ACHN (cell line): Measurements from ENCODE around the gene OSBPL3.

Experiments used
- DNase-seq: peaks from one replicate; pipeline ENCODE4 v3.0.0-alpha.2; 2015
- in situ Hi-C: cut with HindIII; loops from 2 replicates; pipeline ENCODE4 v1.10.0; 2017; ENCODE audit warnings: low sequenced_read_pairs, low pct_ligation_motif_present, low pct_unique_long_range_greater_than_20kb

OSBPL3 gene

DNA sequence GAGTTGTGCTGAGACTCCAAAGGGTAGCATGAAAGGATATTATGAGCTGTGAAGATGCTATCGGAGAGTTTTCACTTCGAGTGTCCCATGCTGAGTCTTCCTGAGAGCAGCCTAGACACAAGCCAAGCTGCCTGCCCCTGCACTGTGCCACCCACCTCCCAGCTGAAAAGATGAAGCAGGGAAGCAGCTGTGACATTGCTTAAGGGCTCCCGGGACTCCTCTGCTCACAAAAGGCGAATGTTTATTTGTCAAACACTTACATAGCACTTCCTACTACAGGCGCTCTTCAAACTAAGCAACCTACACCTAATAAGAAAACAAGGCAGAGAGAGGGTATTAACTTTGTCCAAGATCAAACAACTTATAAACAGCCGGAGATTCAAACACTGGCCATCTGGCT is 95.6 kb downstream of the OSBPL3 start:
- in situ Hi-C loops, result no loop called here

DNA sequence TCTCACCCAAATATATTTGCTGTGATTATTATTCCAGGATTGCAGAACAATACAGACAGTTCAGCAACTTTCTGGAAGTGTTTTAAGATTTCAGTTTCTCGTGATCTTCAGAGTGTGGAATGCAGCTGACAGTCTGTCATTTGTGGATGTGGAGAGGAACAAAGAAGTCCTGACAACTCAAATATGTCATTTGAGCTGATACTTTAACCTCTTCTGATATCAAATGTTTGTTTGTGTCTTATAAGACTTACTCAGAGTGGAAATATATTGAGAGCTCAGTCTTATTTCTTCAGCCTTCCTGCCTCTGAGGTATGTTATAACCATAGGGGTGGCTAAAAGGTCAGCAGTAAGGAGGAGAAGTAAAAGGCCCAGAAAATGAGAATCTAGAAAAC is 96.4 kb downstream of the OSBPL3 start:
- in situ Hi-C loops, result no loop called here
- no peak for DNase-seq

More for the DNA sequence above, 95.6 kb downstream of the OSBPL3 start:
- DNase-seq, result no peak

DNA sequence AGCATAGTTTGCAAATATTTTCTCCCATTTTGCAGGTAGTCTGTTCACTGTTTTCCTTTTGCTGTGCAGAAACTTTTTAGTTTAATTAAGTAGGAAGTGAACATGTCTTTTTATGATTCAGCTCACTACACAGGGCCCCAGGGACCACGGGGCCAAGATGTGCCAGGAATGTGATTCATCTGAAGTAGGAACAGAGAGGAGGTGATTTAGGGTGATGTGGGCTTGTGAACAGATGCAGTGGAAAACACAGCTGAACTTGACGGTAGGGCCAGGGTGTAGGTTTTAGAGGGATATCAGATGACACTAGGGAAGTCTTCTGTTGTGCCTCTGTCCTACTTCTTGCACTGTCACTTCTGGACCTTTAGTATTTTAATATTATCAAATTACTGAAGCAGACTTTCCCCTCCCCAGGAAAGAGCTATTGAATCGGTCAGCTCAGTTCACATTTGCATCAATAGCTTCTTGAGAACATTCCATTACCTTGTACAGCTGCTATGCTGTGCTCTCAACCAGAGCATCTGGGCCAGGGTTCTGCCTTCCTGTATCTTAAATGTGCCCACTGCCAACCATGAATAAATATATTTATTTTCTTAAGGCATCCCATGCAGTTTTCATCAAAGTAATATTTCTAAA is 96.9 kb downstream of the OSBPL3 start:
- DNase-seq, result no peak
- in situ Hi-C loops, result no loop called here

DNA sequence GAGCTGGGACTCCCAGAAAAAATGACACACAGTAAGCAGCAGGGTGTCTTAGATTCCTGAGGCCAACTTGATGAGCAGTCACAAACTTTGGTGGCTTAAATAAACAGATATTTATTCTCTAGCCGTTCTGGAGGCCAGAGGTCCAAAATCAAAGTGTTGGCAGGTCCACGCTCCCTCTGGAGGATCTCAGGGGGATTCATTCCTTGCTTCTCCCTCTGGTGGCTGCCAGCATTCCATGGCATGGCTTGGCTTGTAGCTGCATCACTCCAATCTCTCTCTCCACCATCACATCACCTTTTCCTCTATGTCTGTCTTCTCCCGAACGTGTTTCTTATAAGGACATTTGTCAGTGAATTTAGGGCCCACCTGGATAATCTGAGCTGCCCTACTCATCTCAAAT is 98.4 kb downstream of the OSBPL3 start:
- DNase-seq, result peak; percentile 22

DNA sequence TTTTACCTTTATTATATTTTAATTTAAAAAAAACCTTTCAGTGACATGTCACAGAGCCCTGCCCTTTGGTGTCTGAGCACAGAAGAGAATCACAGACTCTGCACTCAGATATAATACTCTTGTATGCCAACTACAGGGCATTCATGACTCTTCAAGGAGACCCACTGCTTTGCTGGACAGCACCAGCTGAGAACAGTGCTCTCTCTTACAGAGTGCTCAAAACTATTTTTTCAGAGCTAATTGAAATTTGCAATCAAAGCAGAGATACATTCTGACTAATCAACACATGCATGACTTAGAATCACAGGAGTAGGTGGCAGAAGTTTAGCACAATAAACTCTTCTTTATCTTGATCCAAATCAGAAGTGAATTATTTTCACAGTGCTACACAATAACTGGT is 99.1 kb downstream of the OSBPL3 start:
- DNase-seq, result no peak
- in situ Hi-C loops, result no loop called here

More for the DNA sequence above, 98.4 kb downstream of the OSBPL3 start:
- in situ Hi-C loops, result no loop called here

DNA sequence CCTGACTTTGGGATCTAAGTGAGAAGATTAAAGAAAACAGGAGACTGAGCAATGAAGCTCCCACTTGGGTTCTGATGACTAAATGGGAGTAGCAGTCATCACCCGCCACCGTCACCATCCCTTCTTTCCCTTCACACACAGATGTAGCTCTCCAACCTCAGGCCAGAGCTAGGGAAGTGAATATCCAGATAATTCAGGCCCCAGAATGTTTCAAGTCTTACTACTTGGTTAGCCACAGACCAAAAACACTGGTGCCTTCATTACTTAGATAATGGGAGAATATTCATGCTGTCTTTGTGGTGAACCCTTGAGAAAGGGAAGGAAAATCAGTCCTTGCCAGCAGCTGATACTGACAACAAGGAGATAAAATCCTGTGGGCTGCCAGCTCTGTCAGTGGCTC is 100.7 kb downstream of the OSBPL3 start:
- in situ Hi-C loops, result no loop called here
- DNase-seq, result no peak

DNA sequence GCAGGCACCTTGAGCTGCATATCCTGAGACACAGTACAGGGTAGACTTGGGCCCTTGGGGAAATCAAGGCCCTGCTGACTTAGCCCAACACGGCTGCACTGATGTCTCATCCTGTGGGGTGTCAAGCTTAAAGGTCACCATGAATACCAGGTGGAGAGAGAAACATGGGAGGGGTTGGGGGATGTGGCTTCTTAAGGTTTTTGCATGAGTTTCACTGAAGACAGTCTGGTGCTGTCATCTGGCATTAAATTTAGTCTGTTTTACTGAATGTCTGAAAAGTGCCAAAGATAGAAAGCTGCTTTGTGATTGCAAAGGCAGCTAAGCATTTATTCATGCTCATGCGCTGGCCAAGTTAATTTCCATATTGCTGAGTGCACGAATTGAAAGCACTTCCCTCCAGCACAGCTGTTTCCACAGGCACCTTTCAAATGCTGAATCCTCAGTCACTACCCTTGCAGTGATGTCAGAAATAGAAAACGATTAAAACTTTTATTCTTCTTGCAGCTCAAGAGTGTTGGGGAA is 102.1 kb downstream of the OSBPL3 start:
- in situ Hi-C loops, result no loop called here
- DNase-seq, result no peak

DNA sequence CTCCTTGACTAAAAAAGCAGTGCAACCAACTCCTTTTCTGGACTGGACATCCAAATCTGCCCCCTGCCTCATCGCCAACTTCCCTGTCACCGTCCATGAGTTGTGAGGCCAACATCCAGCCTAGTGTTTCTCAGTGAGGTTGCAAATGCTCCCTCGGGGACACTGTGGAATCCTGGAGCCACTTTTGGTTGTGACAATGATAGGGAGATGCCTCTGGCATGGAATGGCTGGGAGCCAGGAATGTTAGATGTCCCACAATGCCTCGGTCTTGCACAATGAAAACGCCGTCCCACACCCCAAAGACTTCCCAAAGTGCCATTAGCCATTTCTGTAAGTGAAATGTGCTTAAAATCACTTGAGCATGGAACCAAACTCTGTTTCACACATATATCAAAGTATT is 105.2 kb downstream of the OSBPL3 start:
- in situ Hi-C loops, result no loop called here
- no peak for DNase-seq

DNA sequence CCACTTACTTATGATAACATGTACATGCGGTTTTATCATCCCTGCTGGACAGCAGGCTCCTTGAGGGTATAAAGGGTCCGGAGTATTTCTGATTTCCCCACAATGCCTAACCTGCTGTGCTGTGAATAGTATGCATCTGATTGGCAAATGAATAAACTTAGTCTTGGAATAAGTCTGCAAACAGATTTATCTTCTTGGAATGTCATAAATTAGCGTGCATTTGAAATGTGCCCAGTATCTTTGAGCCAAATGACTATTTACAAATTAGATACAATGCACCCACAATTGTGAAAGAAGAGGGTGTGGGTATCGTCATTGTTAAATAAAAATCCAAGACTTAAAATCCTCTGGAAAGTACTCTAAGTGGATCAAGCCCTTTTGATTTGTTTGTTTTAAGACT is 106.0 kb downstream of the OSBPL3 start:
- in situ Hi-C loops, result no loop called here
- no peak for DNase-seq

DNA sequence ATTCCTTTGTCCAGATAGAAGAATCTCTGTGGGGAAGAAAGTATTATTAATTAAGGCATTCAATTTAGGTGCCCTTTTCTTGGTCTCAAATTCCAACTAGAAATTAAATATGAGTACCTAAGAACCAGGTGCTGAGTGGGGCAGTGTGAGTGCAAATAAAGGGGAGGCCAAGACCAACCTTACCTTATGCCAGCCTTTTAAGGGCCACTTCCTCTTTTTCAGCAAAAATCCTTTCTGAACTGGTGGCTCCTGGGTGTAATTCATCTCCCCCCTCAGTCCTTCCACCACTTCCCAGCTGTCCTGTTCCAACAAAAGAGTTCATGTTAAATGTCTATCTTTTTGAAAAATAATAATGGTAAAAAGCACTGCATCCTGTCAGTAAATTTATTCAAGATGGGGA is 108.2 kb downstream of the OSBPL3 start:
- in situ Hi-C loops, result no loop called here
- DNase-seq, result no peak

DNA sequence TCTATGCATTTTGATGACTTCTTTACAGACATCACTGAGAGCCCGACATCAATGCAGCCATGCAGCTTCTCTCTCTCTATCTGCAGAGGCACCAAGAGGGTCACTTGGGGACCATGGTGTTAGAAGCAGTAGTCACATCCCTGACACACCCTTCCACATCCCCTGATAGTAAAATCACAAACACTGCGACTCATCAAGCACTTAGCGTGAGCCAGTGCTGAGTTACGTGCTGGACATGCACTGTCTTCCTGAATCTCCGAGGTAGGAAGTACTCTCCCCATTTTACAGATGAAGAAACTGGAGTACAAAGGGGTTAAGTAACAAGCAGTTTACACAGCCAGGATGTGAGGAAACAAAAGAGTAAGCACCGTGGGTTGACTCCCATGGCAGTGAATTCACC is 109.2 kb downstream of the OSBPL3 start:
- DNase-seq, result no peak
- in situ Hi-C loops, result no loop called here

DNA sequence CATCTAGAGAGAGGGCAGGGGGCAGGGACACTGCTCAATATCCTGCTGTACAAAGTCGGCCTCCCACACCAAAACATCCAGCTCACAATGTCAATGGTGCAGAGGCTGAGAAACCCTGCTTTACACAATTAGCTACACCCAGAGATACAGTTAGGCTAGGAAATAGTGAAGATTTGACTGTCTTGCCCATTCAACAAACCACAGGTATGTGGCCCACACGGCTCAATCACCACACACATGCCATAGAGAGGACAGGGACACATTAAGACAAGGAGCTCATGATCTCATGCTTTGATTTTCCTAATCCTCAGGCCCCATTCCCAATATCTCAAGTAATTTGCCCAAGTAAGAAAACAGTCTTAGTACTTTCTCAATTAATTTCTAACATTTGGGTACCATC is 110.4 kb downstream of the OSBPL3 start:
- no peak for DNase-seq
- in situ Hi-C loops, result no loop called here

DNA sequence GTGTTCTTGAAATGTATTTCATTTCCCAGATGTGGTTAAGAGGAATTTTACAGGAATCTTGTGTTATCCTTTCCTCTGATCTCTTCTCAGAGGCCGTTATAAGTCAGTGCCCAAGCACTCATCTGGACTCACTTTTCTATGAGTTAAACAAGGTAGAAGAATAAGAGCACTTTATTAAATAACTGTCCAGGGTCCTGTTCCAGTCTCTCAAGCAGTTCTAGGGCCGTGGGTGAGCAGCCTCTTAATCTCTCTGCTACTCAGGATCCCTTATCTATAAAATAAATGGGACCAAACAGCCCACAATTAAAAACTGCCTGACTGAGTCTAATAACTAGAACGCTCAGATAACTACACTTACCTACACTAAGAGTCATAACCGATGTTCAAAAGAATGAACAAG is 111.2 kb downstream of the OSBPL3 start:
- no peak for DNase-seq
- in situ Hi-C loops, result no loop called here

DNA sequence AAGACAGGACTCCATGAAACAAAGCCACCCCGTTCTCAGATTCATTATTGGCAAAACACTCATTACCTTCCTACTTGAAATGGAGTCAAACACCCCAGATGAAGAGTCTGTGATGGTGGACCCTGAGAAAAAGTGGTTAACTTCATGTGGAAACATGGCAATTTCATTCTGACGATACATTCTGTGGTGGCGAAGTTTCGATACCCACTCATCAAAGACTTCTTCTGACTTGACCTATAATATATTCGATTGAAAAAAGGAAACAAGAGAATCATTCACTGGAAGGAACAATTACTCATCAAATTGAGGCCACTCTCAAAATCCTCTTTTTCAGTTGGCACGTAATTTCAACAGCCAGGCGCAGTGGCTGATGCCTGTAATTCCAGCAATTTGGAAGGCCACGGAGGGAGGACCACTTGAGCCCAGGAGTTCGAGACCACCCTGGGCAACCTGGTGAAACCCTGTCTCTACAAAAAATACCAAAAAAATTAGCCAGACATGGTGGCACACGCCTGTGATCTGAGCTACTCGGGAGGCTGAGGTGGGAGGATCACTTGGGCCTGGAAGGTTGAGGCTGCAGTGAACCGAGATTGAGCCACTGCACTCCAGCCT is 113.9 kb downstream of the OSBPL3 start:
- in situ Hi-C loops, result no loop called here
- no peak for DNase-seq

DNA sequence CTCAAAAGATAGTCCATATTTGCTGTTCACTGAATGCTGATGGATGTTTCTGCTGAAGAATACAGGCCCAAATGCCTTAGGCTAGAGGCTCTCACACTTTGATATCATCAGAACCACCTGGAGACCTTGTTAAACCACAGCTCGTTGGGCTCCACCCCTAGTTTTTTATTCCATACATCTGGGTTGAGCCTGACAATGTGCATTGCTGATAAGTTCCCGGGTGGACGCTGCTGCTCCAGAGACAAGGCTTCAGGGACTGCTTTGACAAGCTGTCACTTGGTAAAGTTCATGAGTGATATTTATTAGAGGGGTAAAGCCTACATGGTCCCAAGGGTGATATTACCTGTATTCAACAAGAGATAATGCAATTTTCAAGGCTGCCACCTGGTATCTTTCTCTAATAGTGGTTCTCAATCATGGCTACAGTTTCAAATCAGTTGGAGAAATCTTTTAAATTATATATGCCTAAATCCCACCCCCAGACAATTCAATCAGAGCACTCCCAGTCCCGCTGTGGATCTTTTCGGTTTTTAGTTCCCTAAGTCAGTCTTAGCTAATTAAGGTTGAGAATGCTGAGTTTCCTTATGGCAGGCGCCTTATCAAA is 115.7 kb downstream of the OSBPL3 start:
- in situ Hi-C loops, result no loop called here
- DNase-seq, result no peak

DNA sequence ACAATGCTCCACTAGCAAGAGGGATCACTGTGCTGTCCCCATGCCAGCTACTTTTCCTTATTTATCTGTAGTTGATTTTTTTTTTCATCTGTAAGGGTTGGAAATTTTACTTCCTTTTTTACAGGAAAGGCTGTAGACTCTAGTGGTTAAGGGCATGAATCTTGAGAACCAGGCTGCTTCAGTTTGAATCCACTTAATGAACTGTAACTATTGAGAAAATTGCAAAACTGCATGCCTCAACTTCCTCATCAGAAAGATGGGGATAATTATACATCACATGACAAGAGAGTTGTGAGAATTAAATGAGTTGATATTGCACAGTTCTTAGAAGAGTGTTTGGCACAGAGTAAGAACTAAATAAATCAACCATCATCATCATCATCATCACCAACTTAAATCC is 116.4 kb downstream of the OSBPL3 start:
- in situ Hi-C loops, result no loop called here

DNA sequence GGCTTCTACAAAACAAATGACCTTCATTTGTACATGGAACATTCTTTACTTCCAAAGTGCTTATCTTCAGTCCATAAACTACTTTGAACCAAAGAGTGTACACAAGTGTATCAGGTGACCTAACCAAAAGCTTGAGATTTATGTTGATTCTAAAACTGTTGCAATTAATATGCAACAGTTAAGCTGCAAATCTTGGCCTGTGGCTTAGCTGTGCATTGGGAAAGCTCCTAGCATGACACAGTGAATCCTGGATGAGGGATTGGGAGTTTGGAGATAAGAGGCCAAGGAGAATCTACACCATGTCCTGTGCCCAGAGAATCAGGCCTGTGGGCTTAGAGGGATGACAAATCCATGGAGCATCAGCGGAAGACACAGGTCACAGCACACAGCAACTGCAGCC is 117.5 kb downstream of the OSBPL3 start:
- DNase-seq, result no peak
- in situ Hi-C loops, result no loop called here

More for the DNA sequence above, 116.4 kb downstream of the OSBPL3 start:
- DNase-seq, result no peak

DNA sequence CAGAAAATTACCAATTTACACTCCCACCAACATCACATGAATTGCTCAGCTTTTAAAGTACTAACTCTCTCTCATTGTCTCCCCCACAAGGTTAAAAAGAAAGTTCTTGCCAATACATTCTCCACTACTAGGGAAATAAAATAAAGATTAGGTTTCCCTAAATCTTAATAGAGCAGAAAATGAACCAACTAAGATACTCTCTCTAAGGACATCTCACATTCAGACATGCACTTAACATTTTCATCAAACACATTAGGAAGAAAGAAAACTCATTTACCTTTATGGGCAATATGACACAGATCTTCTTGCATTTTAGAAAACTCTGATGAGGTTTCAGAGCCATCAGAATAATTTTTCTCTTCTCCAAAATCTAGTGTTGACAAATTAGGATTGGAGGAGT is 118.6 kb downstream of the OSBPL3 start:
- in situ Hi-C loops, result no loop called here
- DNase-seq, result no peak

DNA sequence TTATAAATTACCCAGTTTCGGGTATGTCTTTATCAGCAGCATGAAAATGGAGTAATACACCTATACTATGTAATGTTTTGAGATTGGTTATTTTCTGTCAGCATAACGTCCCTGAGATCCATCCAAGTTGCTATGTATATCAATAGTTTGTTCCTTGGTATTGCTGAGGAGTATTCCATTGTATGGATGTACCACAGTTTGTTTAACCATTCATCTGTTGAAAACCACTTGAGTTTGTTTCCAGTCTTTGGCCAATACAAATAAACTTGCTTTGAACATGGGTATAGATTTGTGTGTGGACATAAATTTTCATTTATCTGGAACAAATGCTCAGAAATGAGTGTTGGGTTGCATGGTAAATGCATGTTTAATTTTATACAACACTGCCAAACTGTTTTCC is 119.4 kb downstream of the OSBPL3 start:
- no peak for DNase-seq
- in situ Hi-C loops, result no loop called here
